Measurements from ENCODE around the gene IGFBP6.

Gene IGFBP6

DNA sequence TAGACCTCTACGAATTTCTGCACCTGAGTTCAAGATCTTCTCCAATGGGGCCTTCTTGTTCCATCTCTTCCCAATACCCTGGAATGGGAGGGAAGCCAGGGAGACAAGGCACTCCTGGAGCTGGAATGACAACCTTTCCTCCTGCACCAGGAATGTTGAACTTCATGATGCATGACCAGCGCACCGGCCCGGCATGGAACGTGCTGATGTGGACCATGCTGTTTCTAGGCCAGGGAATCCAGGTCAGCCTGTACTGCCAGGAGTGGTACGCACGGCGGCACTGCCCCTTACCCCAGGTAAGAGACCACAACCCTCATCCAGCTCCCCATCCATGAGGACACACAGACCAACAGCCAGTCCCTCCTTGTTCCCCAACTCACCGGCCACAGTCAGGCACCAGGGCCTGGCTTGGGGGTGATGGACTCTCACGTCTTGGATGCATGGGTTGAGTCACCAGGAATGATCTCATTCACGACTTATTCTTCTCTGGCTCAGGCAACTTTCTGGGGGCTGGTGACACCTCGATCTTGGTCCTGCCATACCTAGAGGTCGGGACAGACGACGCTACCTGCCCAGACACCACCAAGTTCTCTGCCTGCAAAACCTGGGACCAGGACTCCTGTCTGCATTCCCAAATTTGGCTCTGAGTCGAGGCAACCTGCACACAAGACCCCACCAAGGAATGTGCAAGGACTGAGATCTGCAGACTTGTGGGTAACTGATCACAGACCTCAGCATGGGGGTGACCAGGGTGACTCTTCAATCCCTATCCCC lies 26.3 kb downstream of the IGFBP6 start:
- FAIRE-seq, result no peak

DNA sequence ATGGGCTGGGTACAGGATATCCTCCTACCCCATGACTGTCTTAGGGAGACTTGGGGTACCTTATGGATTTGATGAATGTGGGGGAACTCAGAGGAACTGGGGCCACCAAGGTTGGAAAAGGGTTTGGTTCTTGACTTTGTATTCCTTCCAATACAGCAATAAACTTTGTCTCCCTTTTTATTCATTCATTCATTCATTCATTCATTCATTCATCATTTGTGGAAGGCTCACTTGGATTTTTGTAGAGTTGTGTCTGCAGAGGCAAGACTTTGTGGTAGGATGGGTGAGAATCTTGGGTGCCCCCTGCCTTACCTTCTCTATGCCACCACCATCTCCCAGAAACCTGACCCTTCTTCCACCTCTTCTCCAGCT lies 26.9 kb downstream of the IGFBP6 start:
- FAIRE-seq, result no peak

DNA sequence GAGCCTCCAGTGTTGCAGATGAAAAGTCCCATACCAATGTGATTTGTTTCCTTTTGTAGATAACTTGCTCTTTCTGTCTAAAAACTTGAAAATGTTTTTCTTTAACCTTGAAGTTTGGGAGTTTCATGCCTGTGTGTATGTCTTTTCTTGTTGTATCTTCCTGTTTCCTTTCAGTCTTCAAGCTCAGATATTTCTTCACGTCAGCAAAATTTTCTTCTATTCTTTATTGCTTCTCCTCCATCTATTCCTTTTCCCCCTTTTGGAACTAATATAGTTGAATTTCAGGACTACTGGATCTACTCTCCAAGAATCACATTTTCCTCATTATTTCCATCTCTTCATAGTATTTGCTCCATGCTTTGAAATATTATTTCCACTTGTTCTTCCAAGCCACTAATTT lies 29.7 kb downstream of the IGFBP6 start:
- FAIRE-seq, result no peak

DNA sequence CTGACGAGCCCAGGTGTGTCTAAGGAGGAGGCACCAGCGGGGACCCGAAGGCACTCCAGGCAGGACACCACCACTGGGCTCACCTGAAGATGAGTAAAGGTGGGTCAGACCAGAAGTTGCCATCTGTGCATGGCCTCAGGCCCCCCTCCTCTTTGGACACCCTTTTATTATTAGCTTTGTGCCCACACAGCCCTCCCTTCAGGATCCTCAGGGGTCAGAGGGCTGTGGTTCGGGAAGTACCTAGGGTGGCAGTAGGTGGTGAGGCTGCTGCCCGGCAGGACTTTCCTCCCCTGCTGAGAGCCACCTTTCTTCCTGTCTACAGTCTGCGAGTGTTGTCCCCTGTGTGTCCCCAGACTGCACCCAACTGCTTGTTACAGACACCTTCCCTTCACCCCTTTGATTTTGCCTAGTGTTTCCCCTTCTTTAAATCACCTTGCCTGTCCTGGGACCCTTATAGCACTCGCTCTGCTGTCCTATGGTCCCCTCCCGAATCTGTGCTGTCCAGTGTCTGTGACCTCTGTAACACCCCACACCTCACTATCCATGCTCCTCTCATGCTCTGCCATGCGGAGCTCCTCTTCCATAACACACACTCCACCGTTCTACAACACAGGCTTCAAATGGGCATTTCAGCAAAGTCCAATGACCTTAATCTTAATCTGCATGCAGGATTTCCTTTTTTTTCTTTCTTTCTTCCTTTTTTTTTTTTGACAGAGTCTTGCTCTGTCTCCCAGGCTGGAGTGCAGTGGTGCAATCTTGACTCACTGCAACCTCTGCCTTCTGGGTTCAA lies 31.5 kb downstream of the IGFBP6 start:
- FAIRE-seq, result no peak

DNA sequence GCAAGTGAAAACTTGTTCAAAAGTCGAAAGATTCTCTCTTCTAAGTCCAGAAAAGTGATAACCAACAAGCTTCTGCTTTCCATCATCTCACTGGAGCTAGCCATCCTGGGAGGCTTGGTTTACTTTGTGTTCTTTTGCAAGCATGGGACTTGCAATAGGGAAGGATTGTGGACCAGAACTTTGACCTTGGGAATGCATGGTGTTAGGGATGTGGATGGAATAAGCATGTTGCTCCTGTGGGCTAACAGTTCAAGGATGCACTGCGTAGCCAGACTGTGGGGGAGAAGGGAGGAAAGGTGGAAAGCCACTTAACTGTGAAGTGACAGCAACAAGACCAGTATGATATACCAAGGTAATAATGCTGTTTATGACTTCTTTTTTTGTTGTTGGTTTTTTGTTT lies 34.4 kb downstream of the IGFBP6 start:
- FAIRE-seq, result no peak

DNA sequence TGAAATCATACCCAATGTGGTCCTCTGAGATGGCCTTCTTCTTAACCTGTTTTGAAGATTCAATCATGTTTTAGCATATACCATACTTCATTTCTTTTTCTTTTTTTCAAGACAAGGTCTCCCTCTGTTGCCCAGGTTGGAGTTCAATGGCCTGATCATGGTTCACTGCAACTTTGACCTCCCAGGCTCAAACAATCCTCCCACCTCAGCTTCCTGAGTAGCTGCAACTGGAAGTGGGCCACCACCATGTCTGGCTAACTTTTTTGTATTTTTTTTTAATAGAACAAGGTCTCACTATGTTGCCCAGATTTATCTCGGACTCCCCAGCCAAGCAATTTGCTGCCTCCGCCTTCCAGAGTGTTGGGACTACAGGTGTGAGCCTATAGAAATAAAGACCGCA lies 36.3 kb downstream of the IGFBP6 start:
- FAIRE-seq, result no peak

DNA sequence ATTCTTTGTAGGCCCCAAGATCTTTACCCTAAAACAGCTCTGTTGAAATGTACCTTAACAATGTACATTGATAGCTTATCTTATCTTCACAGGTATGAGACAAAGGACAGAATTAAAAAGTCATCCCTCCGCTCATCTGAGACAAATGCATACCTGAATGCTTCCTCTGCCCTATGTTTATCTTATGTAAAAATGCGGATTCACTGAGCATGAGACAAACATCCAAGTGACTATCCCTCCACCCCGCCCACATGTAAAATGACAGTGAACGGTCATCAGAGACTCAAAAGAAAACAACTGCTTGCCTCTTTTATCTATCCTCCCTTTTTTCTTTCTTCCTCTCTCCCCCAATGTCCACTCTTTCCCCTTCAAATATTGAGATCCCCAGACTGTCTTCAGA lies 45.9 kb downstream of the IGFBP6 start:
- FAIRE-seq, result no peak

DNA sequence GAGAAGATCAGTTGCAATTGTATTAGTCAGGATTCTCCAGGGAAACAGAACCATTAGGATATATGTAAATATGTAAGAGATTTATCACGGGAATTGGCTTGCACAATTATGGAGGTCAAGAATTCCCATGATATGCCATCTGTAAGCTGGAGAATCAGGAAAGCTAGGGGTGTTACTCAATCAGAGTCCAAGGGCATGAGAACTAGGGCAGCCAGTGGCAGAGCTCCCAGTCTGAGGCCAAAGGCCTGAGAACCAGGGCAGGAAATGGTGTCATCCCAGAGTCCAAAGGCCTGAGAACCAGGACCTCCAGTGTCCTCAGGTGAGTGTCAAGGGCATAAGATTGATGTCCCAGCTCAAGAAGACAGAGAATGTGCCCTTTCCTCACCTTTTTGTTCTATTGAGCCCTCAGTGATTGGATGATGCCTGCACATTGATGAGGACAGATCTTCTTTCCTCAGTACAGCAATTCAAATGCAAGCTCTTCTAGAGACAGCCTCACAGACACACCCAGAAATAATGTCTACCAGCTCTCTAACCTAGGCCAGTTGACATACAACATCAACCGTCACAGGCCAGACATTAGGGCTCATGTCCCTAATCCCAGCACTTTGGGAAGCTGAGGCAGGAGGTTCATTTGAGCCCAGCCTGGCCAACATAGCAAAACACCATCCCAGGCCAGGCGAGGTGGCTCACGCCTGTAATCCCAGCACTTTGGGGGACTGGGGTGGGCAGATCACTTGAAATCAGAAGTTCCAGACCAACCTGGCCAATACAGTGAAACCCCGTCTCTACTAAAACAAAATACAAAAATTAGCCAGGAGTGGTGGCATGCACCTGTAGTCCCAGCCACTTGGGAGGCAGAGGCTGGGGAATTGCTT lies 48.2 kb downstream of the IGFBP6 start:
- no peak for FAIRE-seq

DNA sequence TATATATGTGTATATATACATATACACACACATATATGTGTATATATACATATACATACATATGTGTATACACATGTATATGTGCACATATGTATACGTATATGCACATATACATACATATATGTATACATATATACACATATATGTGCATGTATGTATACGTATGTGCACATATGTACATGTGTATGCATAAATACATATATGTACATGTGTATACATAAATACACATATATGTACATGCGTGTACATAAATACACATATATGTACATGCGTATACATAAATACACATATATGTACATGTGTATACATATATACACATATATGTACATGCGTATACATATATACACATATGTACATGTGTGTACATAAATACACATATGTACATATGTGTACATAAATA lies 49.7 kb downstream of the IGFBP6 start:
- no peak for FAIRE-seq

DNA sequence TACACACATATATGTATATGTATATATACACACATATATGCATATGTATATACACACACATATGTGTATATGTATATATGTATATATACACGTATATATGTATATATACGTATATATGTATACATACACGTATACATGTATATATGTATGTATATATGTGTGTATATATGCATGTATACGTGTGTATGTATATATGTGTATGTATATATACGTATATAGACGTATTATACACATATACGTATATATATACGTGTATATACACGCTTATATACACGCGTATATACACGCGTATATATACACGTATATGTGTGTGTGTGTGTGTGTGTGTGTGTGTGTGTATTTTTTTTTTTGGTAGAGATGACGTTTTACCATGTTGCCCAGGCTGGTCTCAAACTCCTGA lies 50.2 kb downstream of the IGFBP6 start:
- FAIRE-seq, result peak; percentile 37

DNA sequence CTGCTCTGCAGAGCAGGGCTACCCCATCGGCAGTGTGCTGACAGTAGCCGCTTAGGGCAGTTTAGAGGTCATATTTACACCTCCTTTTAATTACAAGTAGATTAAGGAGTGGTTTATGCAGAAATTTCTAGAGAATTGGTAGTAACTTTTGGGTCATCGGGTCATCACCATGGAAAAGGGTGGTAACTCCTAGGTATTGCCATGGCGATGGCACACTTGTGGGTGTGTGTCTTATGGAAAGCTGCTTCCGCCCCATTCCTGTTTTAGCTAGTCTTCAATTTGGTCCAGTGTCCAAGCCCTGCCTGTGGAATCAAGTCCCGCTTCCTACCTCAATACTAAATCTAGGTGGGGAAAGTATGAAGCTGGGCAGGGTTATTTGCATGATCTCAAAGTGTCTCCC lies 53.6 kb downstream of the IGFBP6 start:
- FAIRE-seq, result no peak
